NCI-H2081 (cell line): ENCODE data around the gene NHS.
A peak's percentile ranks its signal among the peaks of the same experiment; 100 is the strongest.
"Not testable (repeated sequence)": the region's sequence is repeated elsewhere in the genome, so short reads cannot be mapped to it uniquely, and the experiment has no call there.

ENCODE experiments used
- DNase-seq, 2 experiments: peaks; one replicate each; lab custom pipeline; 2025; lab: John Stamatoyannopoulos, UW

Gene NHS

DNA sequence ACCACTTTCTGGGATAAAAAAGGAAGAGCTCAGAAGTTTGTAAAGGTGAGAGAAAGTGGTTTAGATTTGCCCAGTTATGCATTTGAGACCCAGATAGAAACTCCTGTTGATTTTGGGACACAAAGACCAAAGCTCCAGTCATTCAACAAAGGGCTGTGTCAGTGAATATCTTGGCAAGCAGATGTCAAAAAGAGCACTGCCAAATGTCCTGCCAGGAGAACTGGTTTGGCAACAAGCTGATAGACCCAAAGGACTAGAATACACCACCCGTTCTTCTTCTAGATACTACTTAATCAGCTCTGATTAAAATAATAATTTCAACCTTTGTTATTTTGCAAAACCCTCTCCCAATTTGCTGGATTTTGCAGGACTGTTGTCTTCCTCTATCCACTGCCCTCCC is 121.4 kb downstream of the NHS start:
- DNase-seq, result no peak

- no peak for DNase-seq
Measured at GRCh38 chrX:17497193-17497592, 122.2 kb downstream of the NHS start.

DNA sequence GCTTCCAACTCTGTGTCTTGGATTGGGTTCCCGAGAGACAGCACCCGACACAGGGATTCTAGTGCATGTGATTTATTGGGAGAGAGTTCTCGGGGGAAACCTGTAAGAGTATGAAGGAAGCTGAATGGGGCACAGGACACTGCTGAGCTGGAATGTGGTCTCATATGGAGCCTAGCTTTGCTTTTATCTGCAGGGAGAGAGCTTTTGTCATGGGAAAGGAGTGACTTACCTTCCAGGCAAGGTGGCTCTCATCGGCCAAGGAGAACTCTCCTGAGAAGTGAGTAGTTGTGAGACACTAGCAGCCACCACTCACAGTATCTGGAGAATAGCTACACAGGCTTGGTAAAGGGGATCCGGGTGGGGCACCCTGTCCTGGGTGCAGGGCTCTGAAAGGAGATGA is 124.5 kb downstream of the NHS start:
- DNase-seq, result no peak

DNA sequence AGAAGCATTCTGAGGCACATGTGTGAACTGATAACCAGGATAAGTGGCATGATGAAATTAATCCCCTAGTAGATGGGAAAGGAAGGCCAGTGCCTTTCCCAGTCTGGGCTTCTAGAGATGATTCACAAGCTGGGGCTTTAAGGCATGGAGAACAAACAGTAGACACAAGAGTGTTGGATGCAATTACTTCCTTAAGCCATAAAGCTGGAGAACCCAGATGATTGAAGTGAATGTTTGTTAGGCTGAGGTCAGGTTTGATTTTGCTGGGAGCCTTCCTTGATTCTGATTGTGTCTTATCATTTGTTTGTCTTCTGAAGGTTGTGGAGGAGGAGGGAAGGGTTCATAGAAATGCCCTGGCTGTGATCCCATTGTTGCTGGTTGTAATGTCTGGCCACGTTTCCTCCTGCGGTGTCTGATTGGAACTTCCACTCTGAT is 125.2 kb downstream of the NHS start:
- no peak for DNase-seq

DNA sequence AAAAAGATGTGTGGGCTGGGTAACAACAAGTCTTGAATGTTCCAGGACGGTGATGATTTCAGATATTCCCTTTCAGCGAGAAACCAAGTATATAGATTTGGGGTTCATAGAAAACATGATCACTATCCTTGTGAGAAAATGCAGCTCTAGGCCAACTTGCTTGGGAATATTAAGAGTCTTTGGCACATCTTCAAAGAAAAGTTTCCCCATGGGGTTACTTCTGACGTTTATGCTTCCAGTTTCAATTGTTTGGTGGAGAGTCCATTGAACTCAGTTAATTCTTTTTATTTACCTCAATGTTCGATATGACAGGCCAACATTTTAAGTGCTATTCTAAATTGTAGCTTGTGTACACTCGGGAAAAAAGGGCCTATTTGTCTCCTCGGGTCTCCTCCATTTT is 126.7 kb downstream of the NHS start:
- no peak for DNase-seq

DNA sequence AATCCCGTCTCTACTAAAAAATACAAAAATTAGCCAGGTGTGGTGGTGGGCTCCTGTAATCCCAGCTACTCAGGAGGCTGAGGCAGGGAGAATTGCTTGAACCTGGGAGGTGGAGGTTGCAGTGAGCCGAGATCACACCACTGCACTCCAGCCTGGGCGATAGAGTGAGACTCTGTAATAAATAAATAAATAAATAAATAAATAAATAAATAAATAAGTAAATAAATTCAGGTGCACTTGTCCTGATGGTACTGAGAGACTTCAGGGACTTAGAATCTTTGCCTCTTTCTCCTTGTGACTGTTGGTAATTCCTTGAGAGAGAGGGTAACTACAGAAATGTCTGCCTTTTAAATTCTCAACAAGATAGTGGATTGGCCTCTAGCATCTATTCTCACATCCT is 131.4 kb downstream of the NHS start:
- not testable (repeated sequence) for DNase-seq

- no peak for DNase-seq
Measured at GRCh38 chrX:17511556-17511955, 136.6 kb downstream of the NHS start.

- DNase-seq, result no peak
Measured at GRCh38 chrX:17519358-17519757, 144.4 kb downstream of the NHS start.

DNA sequence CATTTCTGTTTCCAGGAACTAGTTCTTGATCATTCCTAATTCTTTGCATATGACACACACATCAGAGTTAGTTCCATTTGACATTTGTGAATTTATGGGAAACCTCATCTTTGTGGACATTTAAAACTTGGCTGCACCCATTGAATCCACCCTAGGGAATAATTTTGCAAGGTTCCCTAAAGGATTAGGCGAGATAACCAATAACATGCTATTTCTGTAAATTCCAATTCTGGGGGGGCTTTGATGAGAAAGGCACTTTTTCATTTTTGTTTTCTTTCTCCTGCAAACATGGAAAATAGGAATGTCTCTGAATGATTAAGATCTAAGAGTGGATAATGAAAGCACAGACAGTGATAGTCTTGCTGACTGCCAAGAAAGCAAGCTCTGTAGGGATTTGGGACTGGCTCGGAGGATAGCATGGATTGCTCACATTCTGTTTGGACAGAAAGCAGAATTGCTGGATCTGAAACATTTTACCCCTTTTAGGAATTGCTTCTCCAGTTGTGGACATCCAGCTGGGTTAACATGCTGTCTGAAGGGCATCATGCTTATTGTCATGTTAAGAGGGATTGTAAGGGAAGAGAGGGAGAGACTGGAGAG is 145.1 kb downstream of the NHS start:
- no peak for DNase-seq

DNA sequence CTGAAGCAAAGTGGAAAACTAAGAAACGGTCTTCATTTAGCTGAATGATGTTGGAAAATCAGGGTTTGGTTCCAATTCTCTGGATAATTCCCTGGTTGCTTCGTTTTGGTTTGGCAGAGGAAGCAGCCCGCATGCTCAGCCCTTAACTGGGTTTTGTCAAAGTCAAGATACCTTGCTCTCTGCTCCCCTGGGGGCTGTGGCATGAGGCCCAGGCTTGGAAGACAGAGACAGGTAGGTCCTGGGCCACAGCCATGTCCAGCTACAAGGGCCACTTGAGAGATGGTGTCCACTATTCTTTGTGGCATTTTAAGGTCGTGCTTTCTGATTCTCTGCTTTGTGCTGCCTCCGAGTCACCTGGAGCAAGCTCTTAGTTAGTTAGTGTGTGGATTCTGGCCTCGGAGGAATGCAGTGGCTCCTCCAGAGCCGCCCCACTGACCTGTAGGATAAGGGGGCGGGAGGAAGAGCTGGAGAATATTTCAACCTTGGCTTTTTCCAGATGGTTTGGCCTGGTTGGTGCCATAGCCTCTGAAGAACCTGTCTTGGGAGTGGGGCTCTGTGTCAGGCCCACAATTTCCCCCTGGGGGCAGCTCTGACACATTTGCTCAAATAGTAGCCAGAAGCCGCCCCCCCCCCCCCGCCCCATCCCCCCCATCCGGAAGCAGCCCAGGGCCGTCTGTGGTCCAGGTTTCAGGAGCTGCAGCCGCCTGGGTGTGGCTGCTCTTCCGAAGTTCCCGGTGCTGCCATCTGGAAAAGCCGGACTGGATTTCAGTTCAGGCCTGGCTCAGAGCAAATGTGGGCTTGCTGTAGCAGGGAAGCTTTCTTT is 147.1 kb downstream of the NHS start:
- DNase-seq, result peak in 1 of 2 experiments; percentile 14

- DNase-seq, result no peak
Measured at GRCh38 chrX:17525266-17525665, 150.3 kb downstream of the NHS start.

DNA sequence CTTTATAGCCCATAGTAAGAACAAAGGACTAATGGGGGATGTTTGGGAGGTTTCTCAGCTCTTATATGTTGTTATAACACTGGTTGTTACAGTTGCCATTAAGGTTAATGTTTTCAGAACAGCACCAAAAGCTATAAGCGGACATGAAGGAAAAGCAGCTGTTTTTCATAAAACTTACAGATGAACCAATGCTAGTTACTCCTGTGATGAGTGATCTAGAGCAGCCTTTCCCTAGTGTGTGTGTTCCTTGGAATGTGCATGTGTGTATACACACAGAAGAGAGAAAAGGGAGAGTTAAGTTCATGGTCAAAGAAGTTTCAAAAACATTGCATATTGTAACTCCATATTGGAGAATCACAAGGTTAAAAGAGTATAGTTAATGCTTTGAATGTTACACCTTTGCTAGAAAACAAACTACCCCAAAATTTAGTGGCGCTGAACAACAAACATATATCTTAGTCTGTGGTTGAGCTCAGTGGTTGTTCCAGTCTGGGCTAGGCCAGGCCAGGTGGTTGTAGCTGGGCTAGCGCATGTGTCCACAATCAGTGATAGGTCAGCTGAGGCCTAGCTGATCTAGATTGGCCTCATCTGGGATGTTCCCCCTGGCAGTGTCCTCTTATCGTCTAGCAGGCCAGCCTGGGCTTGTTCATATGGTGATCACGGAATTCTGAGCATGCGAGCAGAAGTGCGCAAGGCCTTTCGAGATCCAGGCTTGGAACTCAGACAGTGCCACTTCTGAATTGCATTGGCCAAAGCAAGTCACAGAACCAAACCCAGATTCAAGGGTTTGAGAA is 151.0 kb downstream of the NHS start:
- no peak for DNase-seq

- DNase-seq, result no peak
Measured at GRCh38 chrX:17527135-17527701, 152.2 kb downstream of the NHS start.

- no peak for DNase-seq
Measured at GRCh38 chrX:17527922-17528321, 152.9 kb downstream of the NHS start.

GRCh38 chrX:17529151-17529745 is 154.2 kb downstream of the NHS start:
- DNase-seq, result no peak

DNA sequence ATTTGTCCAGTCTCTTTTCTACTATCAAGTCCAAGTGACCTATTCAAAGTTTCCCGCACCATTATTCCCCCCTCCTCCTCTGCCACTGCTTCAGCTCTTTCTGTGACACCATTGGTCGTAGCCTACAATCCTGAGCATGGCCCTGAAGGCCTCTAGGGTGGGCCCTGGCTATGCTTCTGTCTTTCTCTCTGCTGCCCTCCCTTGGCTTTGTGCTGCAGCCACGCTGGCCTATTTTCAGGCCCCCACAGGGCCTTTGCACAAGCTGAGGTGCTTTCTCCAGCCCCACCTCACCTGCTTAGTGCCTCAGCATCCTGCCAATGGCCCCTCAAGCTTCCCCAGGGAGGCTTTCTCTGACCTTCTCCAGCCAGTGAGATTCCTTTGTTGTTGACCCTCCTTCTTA is 156.5 kb downstream of the NHS start:
- DNase-seq, result no peak

GRCh38 chrX:17535229-17535628 is 160.2 kb downstream of the NHS start:
- DNase-seq, result no peak

GRCh38 chrX:17537723-17538243 is 162.8 kb downstream of the NHS start:
- DNase-seq, result no peak

GRCh38 chrX:17542123-17542522 is 167.1 kb downstream of the NHS start:
- no peak for DNase-seq

GRCh38 chrX:17544821-17545220 is 169.8 kb downstream of the NHS start:
- no peak for DNase-seq

DNA sequence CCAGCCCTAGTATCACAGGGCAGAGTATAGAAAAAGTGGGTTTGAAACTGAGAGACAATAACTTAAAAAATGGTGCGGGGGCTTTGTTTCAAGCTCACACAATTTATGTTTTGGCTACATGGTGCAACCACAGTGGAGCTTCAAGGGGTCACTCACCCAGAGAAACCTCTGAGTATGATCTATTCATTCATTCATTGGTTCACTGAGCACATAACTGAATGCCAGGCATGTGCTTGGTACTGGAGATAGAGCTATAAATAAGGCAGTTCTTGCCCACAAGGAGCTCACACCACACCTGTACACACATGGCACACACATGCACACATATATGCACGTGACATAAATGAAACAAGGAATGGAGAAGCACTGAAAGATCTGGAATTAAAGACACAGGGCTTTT is 171.4 kb downstream of the NHS start:
- no peak for DNase-seq

DNA sequence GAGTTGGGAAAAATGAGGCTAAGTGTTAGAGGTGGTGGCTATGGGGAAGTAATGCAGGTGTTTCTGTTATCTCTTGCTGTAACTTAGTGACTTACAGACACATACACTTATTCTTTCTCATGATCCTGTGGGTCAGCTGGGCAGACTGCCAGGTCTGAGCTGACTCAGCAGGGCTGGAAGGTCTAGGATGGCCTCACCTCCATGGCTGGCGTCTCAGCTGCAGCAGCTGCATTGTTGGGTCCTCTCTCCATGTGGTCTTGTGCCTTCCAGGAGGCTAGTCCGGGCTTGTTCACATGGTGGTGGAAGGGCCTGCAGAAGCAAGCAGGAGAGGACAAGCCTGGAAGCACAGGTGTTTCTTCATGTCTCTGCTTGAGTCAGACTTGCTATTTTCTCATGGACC is 172.7 kb downstream of the NHS start:
- DNase-seq, result peak in 1 of 2 experiments; percentile 48
